Activated T-helper 17 cell treated with anti-CD3 and anti-CD28 coated beads, Interleukin-2, amount 50 U/mL, for 72 hours (primary cell): ENCODE results near the gene PCNX1. TPM values are rescaled to one million over a fixed set of nuclear protein-coding genes. Genes with fewer than 3 reads are reported as not detected.
A peak's percentile ranks its signal among the peaks of the same experiment; 100 is the strongest.
"Not testable (repeated sequence)": the region's sequence is repeated elsewhere in the genome, so short reads cannot be mapped to it uniquely, and the experiment has no call there.

Source experiments
- ATAC-seq: fragments of 150-1000 bp; cut with Tn5 transposase; replicated peaks from 2 replicates; pipeline ENCODE4 v1.10.0; 2021; ENCODE audit warnings: mild to moderate bottlenecking, moderate library complexity
- H3K27ac Mint-ChIP-seq: one replicate; pipeline ENCODE4 v1.8.0; 2022; ENCODE audit warnings: mixed read lengths
- H3K27me3 Mint-ChIP-seq: one replicate; pipeline ENCODE4 v1.8.0; 2022; ENCODE audit warnings: mixed read lengths
- H3K36me3 Mint-ChIP-seq: one replicate; pipeline ENCODE4 v1.8.0; 2022; ENCODE audit warnings: low read depth, mild to moderate bottlenecking, mixed read lengths
- H3K4me1 Mint-ChIP-seq: one replicate; pipeline ENCODE4 v1.8.0; 2022; ENCODE audit warnings: mixed read lengths
- H3K4me3 Mint-ChIP-seq: one replicate; pipeline ENCODE4 v1.8.0; 2022; ENCODE audit warnings: mild to moderate bottlenecking, mixed read lengths
- H3K9me3 Mint-ChIP-seq: one replicate; pipeline ENCODE4 v1.8.0; 2022; ENCODE audit warnings: mixed read lengths
- total RNA-seq, 2 donors: library from RNA; stranded (reverse); gene quantifications; one replicate each; pipeline ENCODE4 v1.2.3, GENCODE V29; 2022

Gene PCNX1
- total RNA-seq, 2 donors from 2014 or later = 52.1 to 82.0 TPM

DNA sequence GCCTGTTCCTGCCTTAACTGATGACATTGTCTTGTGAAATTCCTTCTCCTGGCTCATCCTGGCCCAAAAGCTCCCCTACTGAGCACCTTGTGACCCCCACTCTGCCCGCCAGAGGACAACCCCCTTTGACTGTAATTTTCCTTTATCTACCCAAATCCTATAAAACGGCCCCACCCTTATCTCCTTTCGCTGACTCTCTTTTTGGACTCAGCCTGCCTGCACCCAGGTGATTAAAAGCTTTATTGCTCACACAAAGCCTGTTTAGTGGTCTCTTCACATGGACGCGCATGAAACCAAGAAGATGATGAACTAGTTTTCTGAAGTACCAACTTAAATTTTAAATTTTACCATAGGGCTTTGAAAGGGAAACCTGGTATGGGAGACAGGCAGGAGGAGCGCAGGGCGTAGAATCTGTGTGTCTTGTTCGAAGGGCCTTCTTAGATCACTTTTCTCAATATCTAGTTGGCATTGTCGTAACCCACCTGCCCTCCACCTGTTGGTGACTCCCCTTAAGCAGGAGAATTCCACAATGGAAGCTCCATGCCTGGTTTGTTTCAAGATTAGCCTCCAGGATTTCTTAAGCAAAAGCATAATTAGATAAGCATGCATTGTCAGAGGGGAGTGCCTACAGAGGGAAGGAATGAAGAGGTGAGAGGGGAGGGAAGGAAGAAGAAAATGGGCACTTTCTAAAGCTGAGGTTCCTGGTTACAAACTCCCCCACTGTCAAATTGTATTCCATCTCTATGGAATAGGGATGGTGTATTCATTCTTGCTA, 222.6 kb downstream of the PCNX1 start:
- not testable (repeated sequence) for H3K36me3 Mint-ChIP-seq, ATAC-seq, H3K4me1 Mint-ChIP-seq, H3K27me3 Mint-ChIP-seq, H3K9me3 Mint-ChIP-seq
- Mint-ChIP-seq H3K27ac (peak overlapping the region; percentile 34), H3K4me3 (peak overlapping the region; percentile 30)

DNA sequence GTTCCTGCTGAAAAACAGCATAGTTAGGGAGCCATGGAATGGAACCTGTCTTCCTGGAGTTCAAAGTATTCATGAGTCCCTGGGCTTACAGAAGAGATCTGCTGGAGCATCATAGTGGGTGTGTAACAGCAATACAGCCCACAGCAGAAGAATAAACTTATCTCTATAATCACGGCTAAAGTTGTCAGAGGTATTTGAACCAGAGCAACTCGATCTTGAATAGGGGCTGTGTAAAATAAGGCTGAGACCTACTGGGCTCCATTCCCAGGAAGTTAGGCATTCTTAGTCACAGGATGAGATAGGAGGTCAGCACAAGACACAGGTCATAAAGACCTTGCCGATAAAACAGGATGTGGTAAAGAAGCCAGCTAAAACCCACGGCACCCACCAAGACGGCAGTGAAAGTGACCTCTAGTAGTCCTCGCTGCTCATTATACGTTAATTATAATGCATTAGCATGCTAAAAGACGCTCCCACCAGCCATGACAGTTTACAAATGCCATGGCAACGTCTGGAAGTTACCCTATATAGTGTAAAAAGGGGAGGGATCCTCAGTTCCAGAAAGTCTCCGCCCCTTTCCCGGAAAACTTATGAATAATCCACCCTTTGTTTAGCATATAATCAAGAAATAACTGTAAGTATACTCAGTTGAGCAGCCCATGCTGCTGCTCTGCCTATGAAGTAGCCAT, 223.4 kb downstream of the PCNX1 start:
- H3K27ac Mint-ChIP-seq = peak overlapping the region; percentile 34
- no peaks in the 10 kb centered on the region for H3K27me3 Mint-ChIP-seq
- H3K36me3 Mint-ChIP-seq = no peaks in the 10 kb centered on the region
- ATAC-seq = peak; percentile 84
- H3K4me1 Mint-ChIP-seq = peaks cover 4% of the 10 kb centered on the region
- peak overlapping the region; percentile 30 for H3K4me3 Mint-ChIP-seq
- no peaks in the 10 kb centered on the region for H3K9me3 Mint-ChIP-seq

DNA sequence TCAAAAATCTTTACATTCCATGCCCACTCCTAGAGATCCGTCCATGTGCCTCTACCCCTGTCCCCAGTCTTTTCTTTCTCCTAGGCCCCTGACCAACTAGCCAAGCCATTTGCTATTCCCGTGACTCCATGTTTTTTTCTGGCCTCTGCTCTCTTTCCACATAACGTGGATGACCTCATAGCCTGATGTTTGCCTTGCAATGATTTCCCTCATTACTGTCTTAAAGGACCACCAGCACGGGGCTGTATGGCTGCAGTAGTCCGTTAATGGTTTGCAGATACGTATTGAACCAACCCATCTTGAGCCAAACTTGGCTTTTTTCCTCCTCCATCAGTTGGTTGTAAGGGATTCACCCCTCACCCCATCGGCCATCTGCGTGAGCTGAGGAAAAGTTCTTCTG, 226.0 kb downstream of the PCNX1 start:
- Mint-ChIP-seq H3K9me3 (no peaks in the 10 kb centered on the region), H3K36me3 (no peaks in the 10 kb centered on the region), H3K4me3 (no peak overlapping the region), H3K4me1 (peaks cover 4% of the 10 kb centered on the region), H3K27me3 (peaks cover 5% of the 10 kb centered on the region), H3K27ac (no peak overlapping the region)
- no peak for ATAC-seq

GRCh38 chr14:71135496-71135895, 228.2 kb downstream of the PCNX1 start:
- Mint-ChIP-seq H3K27me3 (peaks cover 5% of the 10 kb centered on the region), H3K9me3 (no peaks in the 10 kb centered on the region), H3K4me1 (peaks cover 3% of the 10 kb centered on the region), H3K36me3 (no peaks in the 10 kb centered on the region), H3K4me3 (no peak overlapping the region), H3K27ac (no peak overlapping the region)
- ATAC-seq = no peak

GRCh38 chr14:71135911-71136310, 228.7 kb downstream of the PCNX1 start:
- Mint-ChIP-seq H3K27ac (no peak overlapping the region), H3K9me3 (no peaks in the 10 kb centered on the region), H3K36me3 (no peaks in the 10 kb centered on the region), H3K27me3 (peaks cover 5% of the 10 kb centered on the region), H3K4me3 (no peak overlapping the region), H3K4me1 (no peaks in the 10 kb centered on the region)
- no peak for ATAC-seq

GRCh38 chr14:71136386-71137060, 229.3 kb downstream of the PCNX1 start:
- Mint-ChIP-seq H3K27me3 (peaks cover 5% of the 10 kb centered on the region), H3K27ac (peak overlapping the region; percentile 58), H3K36me3 (no peaks in the 10 kb centered on the region), H3K4me1 (peaks cover 3% of the 10 kb centered on the region), H3K9me3 (no peaks in the 10 kb centered on the region), H3K4me3 (no peak overlapping the region)
- no peak for ATAC-seq

DNA sequence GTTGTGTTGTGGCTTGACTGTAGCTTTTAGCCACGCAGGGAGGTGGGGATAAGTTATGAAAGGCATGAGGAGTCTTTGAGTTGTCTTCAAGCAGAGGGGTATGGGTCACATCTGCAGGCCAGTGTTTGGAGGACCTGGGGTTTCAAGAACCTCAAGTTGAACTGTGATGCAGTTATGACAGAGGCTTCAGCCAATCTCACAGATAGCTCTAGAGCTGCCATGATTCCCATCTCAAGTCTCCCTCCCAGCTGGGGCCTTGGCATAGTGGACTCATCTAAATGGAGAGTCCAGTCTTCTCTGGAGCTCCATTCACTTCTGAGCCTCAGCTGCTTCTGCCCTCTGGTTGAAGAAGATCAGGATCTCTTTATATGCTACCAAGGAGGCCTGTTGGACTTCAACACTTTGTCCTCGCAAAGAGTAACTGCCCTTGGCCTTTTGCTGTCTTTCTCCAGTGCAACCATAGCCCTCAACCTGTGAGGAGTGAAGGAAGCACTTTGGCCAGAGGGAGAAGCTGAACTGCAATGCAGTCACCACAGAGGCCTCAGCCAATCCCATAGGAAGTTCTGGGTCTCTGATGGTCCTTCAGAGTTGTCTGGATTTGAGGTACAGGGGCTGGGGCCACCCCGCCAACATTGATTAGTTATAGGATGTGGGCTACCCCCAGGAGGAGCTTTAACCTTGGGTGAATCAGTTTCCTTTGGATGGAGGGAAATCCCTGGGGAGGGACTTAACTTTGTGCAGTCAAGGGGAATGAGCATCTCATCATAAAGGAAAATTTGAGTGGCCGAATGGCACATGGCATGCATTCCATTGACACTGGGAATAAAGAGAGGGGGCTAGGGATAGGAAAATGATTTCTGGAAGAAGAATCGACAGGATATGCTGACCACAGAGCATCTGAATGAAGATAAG, 230.5 kb downstream of the PCNX1 start:
- Mint-ChIP-seq H3K4me3 (no peak overlapping the region), H3K27ac (peak overlapping the region; percentile 58), H3K36me3 (no peaks in the 10 kb centered on the region), H3K9me3 (no peaks in the 10 kb centered on the region), H3K27me3 (peaks cover 5% of the 10 kb centered on the region), H3K4me1 (peaks cover 10% of the 10 kb centered on the region)
- ATAC-seq = no peak

DNA sequence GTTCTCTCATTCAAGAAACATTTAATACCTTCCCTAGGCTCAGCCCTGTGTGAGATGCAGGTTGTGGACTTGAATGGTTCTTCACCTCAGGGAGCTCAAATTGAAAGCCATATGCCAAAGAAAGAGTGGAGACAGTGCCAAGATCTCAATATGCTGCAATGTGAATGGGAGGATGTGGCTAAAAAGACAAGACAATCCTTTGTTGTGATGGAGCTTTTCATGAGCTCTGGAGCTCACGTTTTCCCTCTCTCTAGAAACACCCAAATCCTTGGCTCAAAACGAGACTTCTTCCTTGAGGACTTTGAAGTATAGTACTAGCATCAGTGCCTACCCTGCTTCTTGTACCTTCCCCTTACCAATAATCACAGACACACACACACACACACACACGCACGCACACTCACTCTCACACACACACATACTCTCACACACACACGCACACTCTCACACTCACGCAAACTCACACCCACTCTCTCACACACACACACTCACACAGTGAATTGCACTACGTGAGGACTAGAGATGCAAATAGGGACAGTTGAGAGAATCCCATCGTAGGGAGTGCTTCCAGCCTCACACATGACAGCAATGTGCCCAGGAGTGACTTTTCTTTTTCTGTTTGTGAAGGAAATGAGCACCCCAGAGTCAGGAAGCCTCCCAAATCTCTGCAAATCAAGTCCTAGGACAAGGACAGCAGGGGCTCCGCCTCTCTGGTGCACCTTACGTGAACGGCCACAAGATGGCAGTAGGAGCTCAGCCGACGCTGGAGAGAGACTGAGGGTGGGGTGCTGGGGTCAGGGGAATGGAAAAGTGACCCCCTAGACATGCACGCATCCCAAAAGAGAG, 231.4 kb downstream of the PCNX1 start:
- H3K4me3 Mint-ChIP-seq = no peak overlapping the region
- H3K27ac Mint-ChIP-seq = no peak overlapping the region
- no peaks in the 10 kb centered on the region for H3K9me3 Mint-ChIP-seq
- H3K36me3 Mint-ChIP-seq = no peaks in the 10 kb centered on the region
- peaks cover 5% of the 10 kb centered on the region for H3K27me3 Mint-ChIP-seq
- H3K4me1 Mint-ChIP-seq = peaks cover 19% of the 10 kb centered on the region
- ATAC-seq = no peak

GRCh38 chr14:71139294-71139946, 232.2 kb downstream of the PCNX1 start:
- Mint-ChIP-seq H3K27me3 (peaks cover 5% of the 10 kb centered on the region), H3K36me3 (no peaks in the 10 kb centered on the region), H3K9me3 (no peaks in the 10 kb centered on the region), H3K4me3 (no peak overlapping the region), H3K4me1 (peaks cover 20% of the 10 kb centered on the region), H3K27ac (no peak overlapping the region)
- ATAC-seq = no peak

- ATAC-seq = no peak
Observed at GRCh38 chr14:71140157-71140556, 232.9 kb downstream of the PCNX1 start.

DNA sequence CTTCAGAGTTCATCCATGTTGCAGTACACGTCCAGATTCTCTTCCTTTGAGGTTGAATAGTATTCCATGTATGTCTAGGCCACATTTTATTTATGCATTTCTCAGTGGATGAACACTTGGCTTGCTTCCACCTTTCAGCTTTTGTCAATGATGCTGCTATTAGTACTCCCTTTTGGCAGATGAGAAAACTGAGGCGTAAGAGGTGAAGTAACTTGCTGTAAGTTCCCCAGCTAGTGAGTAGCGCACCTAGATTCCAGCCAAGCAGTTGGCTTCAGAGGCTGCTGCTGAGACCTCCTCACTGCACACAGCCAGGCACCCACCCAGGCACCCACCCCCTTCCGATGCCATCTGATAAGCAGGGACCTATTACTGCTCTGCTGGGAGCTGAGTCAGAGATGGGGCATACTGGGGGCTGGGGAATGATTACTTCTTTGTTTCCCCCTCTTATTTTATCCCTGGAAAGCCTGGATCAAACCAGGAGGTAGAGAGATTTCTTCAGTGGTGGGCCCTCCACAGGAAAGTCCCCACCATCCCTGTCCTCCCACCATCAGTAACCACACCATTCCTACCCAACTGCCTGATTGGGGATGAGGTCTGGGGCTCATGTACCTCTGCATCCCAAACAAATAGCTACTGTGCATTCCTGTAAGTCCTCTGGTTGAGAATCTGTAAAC, 234.6 kb downstream of the PCNX1 start:
- H3K4me1 Mint-ChIP-seq = peaks cover 20% of the 10 kb centered on the region
- H3K9me3 Mint-ChIP-seq = no peaks in the 10 kb centered on the region
- ATAC-seq = no peak
- no peaks in the 10 kb centered on the region for H3K36me3 Mint-ChIP-seq
- peak overlapping the region; percentile 67 for H3K4me3 Mint-ChIP-seq
- H3K27ac Mint-ChIP-seq = peak overlapping the region; percentile 95
- peaks cover 3% of the 10 kb centered on the region for H3K27me3 Mint-ChIP-seq

More at GRCh38 chr14:71140157-71140556, 232.9 kb downstream of the PCNX1 start:
- H3K27me3 Mint-ChIP-seq = peaks cover 5% of the 10 kb centered on the region
- peaks cover 20% of the 10 kb centered on the region for H3K4me1 Mint-ChIP-seq
- no peak overlapping the region for H3K4me3 Mint-ChIP-seq
- no peaks in the 10 kb centered on the region for H3K36me3 Mint-ChIP-seq
- H3K27ac Mint-ChIP-seq = no peak overlapping the region
- no peaks in the 10 kb centered on the region for H3K9me3 Mint-ChIP-seq

GRCh38 chr14:71142375-71143038, 235.2 kb downstream of the PCNX1 start:
- H3K36me3 Mint-ChIP-seq = no peaks in the 10 kb centered on the region
- H3K27ac Mint-ChIP-seq = peak overlapping the region; percentile 95
- ATAC-seq = peak; percentile 62

More at GRCh38 chr14:71142375-71143038, 235.2 kb downstream of the PCNX1 start:
- Mint-ChIP-seq H3K9me3 (no peaks in the 10 kb centered on the region), H3K4me1 (peaks cover 20% of the 10 kb centered on the region), H3K27me3 (no peaks in the 10 kb centered on the region), H3K4me3 (peak overlapping the region; percentile 67)
